H1 (cell line): ENCODE measurements around the gene AHI1. TPM values are rescaled to one million over a fixed set of nuclear protein-coding genes. Genes with fewer than 3 reads are reported as not detected.

Experiments
- BRCA1 ChIP-seq: IDR thresholded peaks from 2 replicates; pipeline ENCODE4 v1.6.1; 2012; ENCODE audit warnings: low read depth, low read length, improper control_type of control experiment
- SUZ12 ChIP-seq: fragments of 200-600 bp; sonication (generic); IDR thresholded peaks from 2 replicates; pipeline ENCODE4 v1.6.1; 2012; ENCODE audit warnings: mild to moderate bottlenecking, inconsistent platforms, low read length, moderate library complexity, mixed read lengths
- polyA plus RNA-seq, 7 experiments: library from polyadenylated mRNA; depleted of rRNA in 3 of 7; stranded (reverse) in 5 of 7; unstranded in 2 of 7; fragments of >200 nt in 5 of 7; fragments of 200-250 nt in 2 of 7; gene quantifications; 1 replicate in 5 of 7; 2 replicates in 1 of 7; 4 replicates in 1 of 7; pipeline versions ENCODE4 v1.2.1 to v1.2.3, GENCODE V29; 2011 to 2013; ENCODE audit warnings: missing spikeins in 2 of 7, mixed read lengths in 2 of 7
- total RNA-seq: library from RNA; stranded (reverse); fragmentation: NEBNext Ultra II Directional; extraction: Animal tissue kit (Norgen Biotek cat#: 25700); gene quantifications from 2 replicates; pipeline ENCODE4 v1.2.1, GENCODE V29; 2021

AHI1 gene
- total and polyA plus RNA-seq, 2 of the 8 experiments (the other 6 are each of a cell fraction or from before 2014, with no cell fraction given): 4.2 to 19.6 TPM

- no peak for TF ChIP-seq BRCA1
- TF ChIP-seq SUZ12: no peak
Observed at GRCh38 chr6:135412761-135413160, 84.8 kb downstream of the AHI1 start (continued).
